Activated CD4-positive, alpha-beta T cell treated with anti-CD3 and anti-CD28 coated beads for 4 hours (primary cell): ENCODE data around the gene TMEM183A.

Source experiments
- DNase-seq, 2 donors: peaks; one replicate each; pipeline ENCODE4 v3.0.0-alpha.2; 2020

Gene TMEM183A

DNA sequence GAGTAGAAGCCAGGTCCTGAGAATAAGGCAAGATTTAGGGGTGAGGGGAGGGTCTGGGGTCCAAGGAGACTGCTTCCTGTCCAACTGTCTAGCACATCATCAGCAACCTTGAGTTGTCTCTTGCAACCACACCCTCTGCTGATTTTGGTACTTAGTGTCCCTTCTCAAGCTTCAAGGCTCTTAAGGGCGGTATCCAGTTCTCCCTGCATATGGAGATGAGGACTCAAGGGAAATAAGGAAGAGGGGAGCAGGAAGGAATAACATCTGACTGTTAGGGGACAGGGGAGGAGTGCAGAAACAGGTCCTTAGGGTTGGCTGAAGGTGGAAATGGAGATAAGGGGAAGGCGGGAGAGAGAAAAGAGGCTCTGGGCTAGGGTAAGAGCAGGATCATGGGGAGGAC is 66.3 kb downstream of the TMEM183A start:
- DNase-seq = no peak
